ENCODE measurements around the gene CDK5. TPM values are rescaled to one million over a fixed set of nuclear protein-coding genes. Genes with fewer than 3 reads are reported as not detected.
A peak's percentile ranks its signal among the peaks of the same experiment; 100 is the strongest.

Gene CDK5
- total and polyA plus RNA-seq, 9 of the 15 experiments (the other 6 are each of a cell fraction or from before 2014, with no cell fraction given), result 3.2 to 38.0 (median 27.5) TPM

DNA sequence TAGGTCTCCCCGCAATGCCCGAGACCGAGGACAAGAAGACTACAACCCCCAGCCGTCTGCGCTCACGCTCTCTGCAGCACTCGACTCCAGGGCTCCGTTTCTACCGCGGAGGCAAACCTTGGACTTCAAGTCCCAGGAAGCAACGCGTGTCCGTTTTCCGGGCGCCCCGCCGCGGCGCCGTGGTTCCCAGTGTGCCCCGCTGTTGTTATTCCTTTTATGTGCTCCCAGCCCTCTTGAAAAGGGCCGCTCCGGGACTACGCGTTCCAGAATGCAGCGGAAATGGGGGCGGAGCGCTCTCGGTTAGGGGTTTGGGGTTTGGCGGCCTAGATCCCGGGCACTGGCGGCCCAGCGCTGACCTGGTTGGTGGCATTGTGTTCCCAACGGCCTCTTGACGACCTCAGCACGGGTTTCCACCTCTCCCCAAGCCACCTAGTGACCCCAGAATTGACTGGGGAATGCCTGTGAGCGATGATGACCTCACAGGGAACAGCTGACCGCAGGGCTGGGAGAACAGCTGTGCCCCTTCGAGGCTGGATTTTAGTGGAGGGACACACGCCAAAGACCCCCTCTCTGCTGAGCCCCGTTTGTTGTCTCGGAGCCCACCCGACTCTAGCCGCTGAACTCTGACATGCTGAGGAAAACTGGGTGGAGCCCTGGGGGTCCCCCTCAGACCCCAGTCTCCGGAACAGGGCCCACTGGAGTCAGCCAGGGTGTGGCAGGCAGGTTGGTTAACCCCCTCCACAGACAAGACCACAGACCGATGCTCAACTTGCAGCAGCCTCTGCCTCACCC, 488 bp upstream of the CDK5 start (continued):
- TF ChIP-seq, protein P1, sequence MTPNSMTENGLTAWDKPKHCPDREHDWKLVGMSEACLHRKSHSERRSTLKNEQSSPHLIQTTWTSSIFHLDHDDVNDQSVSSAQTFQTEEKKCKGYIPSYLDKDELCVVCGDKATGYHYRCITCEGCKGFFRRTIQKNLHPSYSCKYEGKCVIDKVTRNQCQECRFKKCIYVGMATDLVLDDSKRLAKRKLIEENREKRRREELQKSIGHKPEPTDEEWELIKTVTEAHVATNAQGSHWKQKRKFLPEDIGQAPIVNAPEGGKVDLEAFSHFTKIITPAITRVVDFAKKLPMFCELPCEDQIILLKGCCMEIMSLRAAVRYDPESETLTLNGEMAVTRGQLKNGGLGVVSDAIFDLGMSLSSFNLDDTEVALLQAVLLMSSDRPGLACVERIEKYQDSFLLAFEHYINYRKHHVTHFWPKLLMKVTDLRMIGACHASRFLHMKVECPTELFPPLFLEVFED (CRISPR knock-in tag; conservative IDR thresholded peaks at IDR 0.05), result 0 out of 2 replicates have a peak, but pooled peaks have one; percentile 51
- TF ChIP-seq, protein P2, sequence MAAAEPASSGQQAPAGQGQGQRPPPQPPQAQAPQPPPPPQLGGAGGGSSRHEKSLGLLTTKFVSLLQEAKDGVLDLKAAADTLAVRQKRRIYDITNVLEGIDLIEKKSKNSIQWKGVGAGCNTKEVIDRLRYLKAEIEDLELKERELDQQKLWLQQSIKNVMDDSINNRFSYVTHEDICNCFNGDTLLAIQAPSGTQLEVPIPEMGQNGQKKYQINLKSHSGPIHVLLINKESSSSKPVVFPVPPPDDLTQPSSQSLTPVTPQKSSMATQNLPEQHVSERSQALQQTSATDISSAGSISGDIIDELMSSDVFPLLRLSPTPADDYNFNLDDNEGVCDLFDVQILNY (CRISPR knock-in tag; IDR thresholded peaks at IDR 0.05), result no peak
- TF ChIP-seq PCBP2 (IDR thresholded peaks at IDR 0.05; ENCODE audit: low read depth, low read length, poor library complexity, severe bottlenecking), result no peak
- no peak for TF ChIP-seq ZNF184 (CRISPR knock-in tag; IDR thresholded peaks at IDR 0.05)
- no peak for TF ChIP-seq HNRNPK (IDR thresholded peaks at IDR 0.05; ENCODE audit: low read depth, low read length, poor library complexity, severe bottlenecking)
- no peak for TF ChIP-seq MCM3 (IDR thresholded peaks at IDR 0.05)
- TF ChIP-seq POLR2AphosphoS5 (IDR thresholded peaks at IDR 0.05; ENCODE audit: control insufficient read depth, insufficient read depth, low read depth, low read length), result 0 out of 2 replicates have a peak, but pooled peaks have one; percentile 31
- peak in 1 of 2 experiments; percentile 68; a peak in 1 of 3 replicates for TF ChIP-seq CBX3 (IDR thresholded peaks at IDR 0.05; ENCODE audit: borderline replicate concordance in 1 of 2, low read length in 2 of 2)
- TF ChIP-seq FOXP1 (CRISPR knock-in tag; IDR thresholded peaks at IDR 0.05), result 0 out of 2 replicates have a peak, but pooled peaks have one; percentile 10
- TF ChIP-seq, protein P3, sequence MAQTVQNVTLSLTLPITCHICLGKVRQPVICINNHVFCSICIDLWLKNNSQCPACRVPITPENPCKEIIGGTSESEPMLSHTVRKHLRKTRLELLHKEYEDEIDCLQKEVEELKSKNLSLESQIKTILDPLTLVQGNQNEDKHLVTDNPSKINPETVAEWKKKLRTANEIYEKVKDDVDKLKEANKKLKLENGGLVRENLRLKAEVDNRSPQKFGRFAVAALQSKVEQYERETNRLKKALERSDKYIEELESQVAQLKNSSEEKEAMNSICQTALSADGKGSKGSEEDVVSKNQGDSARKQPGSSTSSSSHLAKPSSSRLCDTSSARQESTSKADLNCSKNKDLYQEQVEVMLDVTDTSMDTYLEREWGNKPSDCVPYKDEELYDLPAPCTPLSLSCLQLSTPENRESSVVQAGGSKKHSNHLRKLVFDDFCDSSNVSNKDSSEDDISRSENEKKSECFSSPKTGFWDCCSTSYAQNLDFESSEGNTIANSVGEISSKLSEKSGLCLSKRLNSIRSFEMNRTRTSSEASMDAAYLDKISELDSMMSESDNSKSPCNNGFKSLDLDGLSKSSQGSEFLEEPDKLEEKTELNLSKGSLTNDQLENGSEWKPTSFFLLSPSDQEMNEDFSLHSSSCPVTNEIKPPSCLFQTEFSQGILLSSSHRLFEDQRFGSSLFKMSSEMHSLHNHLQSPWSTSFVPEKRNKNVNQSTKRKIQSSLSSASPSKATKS (CRISPR knock-in tag; IDR thresholded peaks at IDR 0.05), result no peak
- TF ChIP-seq ZNF408 (CRISPR knock-in tag; IDR thresholded peaks at IDR 0.05; ENCODE audit: low read depth), result no peak
- no peak for TF ChIP-seq EZH2 (IDR thresholded peaks at IDR 0.05; ENCODE audit: borderline replicate concordance, low read depth, low read length)
- TF ChIP-seq SMARCA5 (IDR thresholded peaks at IDR 0.05), result no peak
- no peak for TF ChIP-seq ARHGAP35 (IDR thresholded peaks at IDR 0.05; ENCODE audit: partially characterized antibody)
- no peak for TF ChIP-seq GATAD2B (IDR thresholded peaks at IDR 0.05; ENCODE audit: borderline replicate concordance)
- no peak for TF ChIP-seq PHF21A (IDR thresholded peaks at IDR 0.05; ENCODE audit: borderline replicate concordance, low read depth)
- peak; percentile 84 for TF ChIP-seq ETV5 (CRISPR knock-in tag; IDR thresholded peaks at IDR 0.05; ENCODE audit: low read depth)
- TF ChIP-seq ZNF232 (CRISPR knock-in tag; IDR thresholded peaks at IDR 0.05), result no peak
- TF ChIP-seq ZBTB1 (CRISPR knock-in tag; IDR thresholded peaks at IDR 0.05; ENCODE audit: borderline replicate concordance, low read depth), result peak; percentile 65; the same call in 1 of the 2 replicates
- TF ChIP-seq RAD21 (CRISPR knock-in tag; conservative IDR thresholded peaks at IDR 0.05 in 1 of 2, IDR thresholded peaks at IDR 0.05 in 1 of 2), result 0 out of 4 replicates have a peak, but pooled peaks of 1 of the 2 experiments have one; percentile 7
- TF ChIP-seq, protein P4, sequence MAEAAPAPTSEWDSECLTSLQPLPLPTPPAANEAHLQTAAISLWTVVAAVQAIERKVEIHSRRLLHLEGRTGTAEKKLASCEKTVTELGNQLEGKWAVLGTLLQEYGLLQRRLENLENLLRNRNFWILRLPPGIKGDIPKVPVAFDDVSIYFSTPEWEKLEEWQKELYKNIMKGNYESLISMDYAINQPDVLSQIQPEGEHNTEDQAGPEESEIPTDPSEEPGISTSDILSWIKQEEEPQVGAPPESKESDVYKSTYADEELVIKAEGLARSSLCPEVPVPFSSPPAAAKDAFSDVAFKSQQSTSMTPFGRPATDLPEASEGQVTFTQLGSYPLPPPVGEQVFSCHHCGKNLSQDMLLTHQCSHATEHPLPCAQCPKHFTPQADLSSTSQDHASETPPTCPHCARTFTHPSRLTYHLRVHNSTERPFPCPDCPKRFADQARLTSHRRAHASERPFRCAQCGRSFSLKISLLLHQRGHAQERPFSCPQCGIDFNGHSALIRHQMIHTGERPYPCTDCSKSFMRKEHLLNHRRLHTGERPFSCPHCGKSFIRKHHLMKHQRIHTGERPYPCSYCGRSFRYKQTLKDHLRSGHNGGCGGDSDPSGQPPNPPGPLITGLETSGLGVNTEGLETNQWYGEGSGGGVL (CRISPR knock-in tag; IDR thresholded peaks at IDR 0.05), result no peak

All from K562 (cell line).